NK-92 (cell line): ENCODE results near the gene GOLGA6L26.
"Not testable (repeated sequence)": the region's sequence is repeated elsewhere in the genome, so short reads cannot be mapped to it uniquely, and the experiment has no call there.

Experiments used
- DNase-seq: peaks from one replicate; lab custom pipeline; 2025; ENCODE audit not compliant: unreplicated experiment; lab: John Stamatoyannopoulos, UW

The GOLGA6L26 gene

GRCh38 chr15:23334096-23334495 is at the start of gene GOLGA6L26:
TSS of gene GOLGA6L26 (minus strand) at chr15:23334196. CDS start at chr15:23334135, 61 bp downstream.
- DNase-seq, result not testable (repeated sequence)

GRCh38 chr15:23381192-23381591 is 47.2 kb upstream of the GOLGA6L26 start:
- not testable (repeated sequence) for DNase-seq

GRCh38 chr15:23380700-23381099 is 46.7 kb upstream of the GOLGA6L26 start:
- DNase-seq, result not testable (repeated sequence)

- not testable (repeated sequence) for DNase-seq
Observed at GRCh38 chr15:23378946-23379345, 45.0 kb upstream of the GOLGA6L26 start.

GRCh38 chr15:23374226-23374625 is 40.2 kb upstream of the GOLGA6L26 start:
- not testable (repeated sequence) for DNase-seq

GRCh38 chr15:23372891-23373600 is 39.0 kb upstream of the GOLGA6L26 start:
- DNase-seq, result not testable (repeated sequence)

- no peak for DNase-seq
Observed at GRCh38 chr15:23372284-23372683, 38.3 kb upstream of the GOLGA6L26 start.

GRCh38 chr15:23371868-23372267 is 37.9 kb upstream of the GOLGA6L26 start:
- not testable (repeated sequence) for DNase-seq

GRCh38 chr15:23371134-23371533 is 37.1 kb upstream of the GOLGA6L26 start:
- DNase-seq, result not testable (repeated sequence)

- DNase-seq, result no peak
Observed at GRCh38 chr15:23370578-23370977, 36.6 kb upstream of the GOLGA6L26 start.

- not testable (repeated sequence) for DNase-seq
Observed at GRCh38 chr15:23364261-23364660, 30.3 kb upstream of the GOLGA6L26 start.

- not testable (repeated sequence) for DNase-seq
Observed at GRCh38 chr15:23362622-23363021, 28.6 kb upstream of the GOLGA6L26 start.

- not testable (repeated sequence) for DNase-seq
Observed at GRCh38 chr15:23354448-23354847, 20.5 kb upstream of the GOLGA6L26 start, which contains the start of gene GOLGA8S. TSS of gene GOLGA8S (plus strand) at chr15:23354748. CDS start at chr15:23354810, 62 bp downstream.

- DNase-seq, result not testable (repeated sequence)
Observed at GRCh38 chr15:23311233-23311632, 22.8 kb downstream of the GOLGA6L26 start.

- DNase-seq, result not testable (repeated sequence)
Observed at GRCh38 chr15:23305921-23306320, 28.1 kb downstream of the GOLGA6L26 start.

- not testable (repeated sequence) for DNase-seq
Observed at GRCh38 chr15:23304805-23305204, 29.2 kb downstream of the GOLGA6L26 start.

GRCh38 chr15:23304267-23304666 is 29.7 kb downstream of the GOLGA6L26 start:
- DNase-seq, result not testable (repeated sequence)

- DNase-seq, result not testable (repeated sequence)
Observed at GRCh38 chr15:23303654-23304053, 30.3 kb downstream of the GOLGA6L26 start.

- not testable (repeated sequence) for DNase-seq
Observed at GRCh38 chr15:23303246-23303645, 30.8 kb downstream of the GOLGA6L26 start.
